GM18508 (cell line): ENCODE measurements around the gene ZNF563.
A peak's percentile ranks its signal among the peaks of the same experiment; 100 is the strongest.

ENCODE experiments used
- ATAC-seq: cut with Tn5 transposase; IDR thresholded peaks from one replicate; pipeline ENCODE4 v1.9.1; 2021; ENCODE audit warnings: moderate number of reproducible peaks; ENCODE audit not compliant: insufficient read depth, unreplicated experiment

Gene ZNF563

GRCh38 chr19:12295191-12295590 lies 38.2 kb downstream of the ZNF563 start:
- ATAC-seq: no peak

DNA sequence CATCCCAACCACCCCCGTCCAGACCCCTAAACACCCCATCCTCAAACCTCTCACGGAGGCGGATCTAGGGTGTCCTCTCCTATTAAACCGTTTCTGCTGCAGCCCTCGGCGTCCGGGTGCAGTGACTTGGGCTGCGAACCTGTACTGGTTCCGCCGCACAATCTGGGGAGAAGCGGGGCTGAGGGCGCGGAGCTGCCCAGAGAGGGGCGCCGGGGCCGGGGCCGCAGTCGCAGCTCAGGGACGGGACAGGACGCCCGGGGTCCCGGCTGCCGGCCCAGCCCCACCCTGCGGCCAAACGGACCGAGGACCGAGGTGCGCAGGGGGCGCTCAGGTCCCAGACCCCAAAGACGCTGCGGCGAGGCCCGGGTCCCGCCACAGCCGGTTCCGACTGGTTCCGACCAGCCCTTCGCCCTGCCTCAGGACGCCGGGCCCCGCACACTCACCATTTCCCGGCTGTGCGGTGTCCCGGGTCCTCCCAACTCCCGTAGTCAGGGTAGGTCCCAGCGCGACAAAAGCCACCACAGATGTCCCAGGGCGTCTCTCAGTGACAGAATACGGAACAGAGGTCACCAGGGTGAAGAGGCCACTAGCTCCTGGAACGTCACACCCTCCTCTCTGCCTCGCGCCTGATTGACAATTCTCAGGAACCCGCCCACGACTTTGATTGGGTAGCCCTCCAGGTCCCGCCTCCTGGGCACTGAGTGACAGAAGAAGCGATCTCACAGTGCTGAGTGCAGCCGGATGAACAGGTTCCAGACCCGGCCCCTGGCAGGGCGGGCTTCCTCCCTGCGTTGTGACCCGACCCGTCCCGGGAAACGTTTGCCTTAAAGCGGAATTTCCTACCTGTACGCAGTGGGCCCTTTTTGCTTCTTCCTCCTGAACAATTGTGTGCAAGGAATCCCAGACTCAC lies 38.9 kb downstream of the ZNF563 start, which contains the start of gene ZNF44:
ZNF44 (minus strand) TSS at position 635 of the 910 bp plus-strand sequence; CDS start at position 446, 189 bp downstream.
- peak; percentile 74 for ATAC-seq

DNA sequence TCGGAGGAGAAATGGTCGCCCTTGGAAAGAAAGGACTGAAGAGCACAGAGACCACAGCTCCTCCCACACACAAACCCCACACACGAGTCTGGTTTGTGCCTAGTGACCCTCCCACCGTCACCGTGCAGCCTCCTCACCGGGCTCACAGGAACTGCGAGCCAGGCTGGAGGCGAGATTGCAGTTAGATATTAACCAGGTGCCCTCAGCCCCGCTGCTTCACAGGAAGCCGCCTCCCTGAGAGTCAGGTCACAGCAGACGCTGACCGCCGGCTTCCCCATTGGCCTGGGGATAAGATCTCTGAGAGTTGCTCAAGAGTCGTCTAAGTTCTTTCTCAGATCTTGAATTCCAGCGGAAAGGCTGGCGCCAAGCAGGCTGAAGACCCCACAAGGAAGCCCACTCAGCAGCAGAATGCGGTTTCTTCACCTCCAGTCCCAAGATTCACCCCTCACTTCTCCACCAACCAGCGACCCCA lies 39.6 kb downstream of the ZNF563 start:
- ATAC-seq: peak; percentile 49

GRCh38 chr19:12289790-12290065 lies 43.7 kb downstream of the ZNF563 start:
- ATAC-seq: no peak

GRCh38 chr19:12287958-12288500 lies 45.4 kb downstream of the ZNF563 start:
- ATAC-seq: no peak

- no peak for ATAC-seq
Measured at GRCh38 chr19:12284631-12285030, 48.8 kb downstream of the ZNF563 start.

DNA sequence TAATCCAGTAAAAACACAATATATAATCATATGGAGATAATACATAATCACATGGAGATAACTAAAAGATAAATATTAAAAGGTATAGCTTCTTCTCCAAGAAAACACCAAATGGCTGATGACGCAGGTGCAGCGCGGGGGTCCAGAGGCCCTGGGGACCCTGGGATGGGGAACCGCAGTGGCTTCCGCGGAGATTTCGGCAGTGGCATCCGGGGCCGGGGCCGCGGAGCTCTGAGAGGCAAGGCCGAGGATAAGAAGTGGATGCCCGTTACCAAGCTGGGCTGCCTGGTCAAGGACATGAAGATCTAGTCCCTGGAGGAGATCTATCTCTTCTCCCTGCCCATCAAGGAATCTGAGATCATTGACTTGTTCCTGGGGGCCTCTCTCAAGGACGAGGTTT lies 49.2 kb downstream of the ZNF563 start:
- ATAC-seq: no peak

DNA sequence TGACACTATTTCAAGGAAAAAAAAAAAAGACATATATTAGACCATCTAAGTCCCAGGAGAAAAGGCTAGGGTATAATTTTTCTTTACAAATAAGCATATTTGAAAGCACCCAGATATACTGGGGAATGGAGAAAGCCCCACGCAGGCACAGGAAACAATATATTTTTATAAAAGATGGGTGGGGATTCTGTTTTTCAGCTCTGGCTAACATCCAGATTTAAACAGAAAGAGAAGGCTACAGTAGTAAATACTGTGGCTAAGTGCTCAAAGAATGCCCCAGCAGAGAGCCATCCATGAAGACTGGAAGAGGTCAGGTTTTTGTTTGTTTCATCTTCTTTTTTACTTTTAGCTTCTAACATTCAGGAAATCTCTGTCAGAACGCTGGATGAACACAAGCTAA lies 54.7 kb downstream of the ZNF563 start:
- ATAC-seq: no peak

GRCh38 chr19:12272980-12273901 lies 60.2 kb downstream of the ZNF563 start:
- no peak for ATAC-seq

GRCh38 chr19:12272386-12272785 lies 61.0 kb downstream of the ZNF563 start:
- ATAC-seq: no peak

DNA sequence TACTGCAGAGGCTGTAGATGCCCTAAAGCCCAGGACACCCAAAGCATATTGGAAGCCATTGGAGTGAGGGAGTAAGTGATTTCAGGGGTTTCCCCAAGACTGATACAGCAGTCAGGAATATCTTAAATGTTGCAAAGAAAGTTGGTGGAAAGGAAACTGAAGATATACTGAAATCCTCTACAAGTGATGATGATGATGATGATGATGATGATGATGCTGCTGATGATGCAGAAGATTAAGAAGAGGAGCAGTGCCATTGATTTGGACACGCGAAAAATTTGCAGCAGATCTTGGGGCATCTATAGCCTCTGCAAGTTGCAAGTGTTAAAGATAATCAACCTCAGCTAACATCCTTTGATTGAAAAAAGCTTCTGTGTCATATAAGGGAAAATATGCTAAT lies 62.6 kb downstream of the ZNF563 start:
- no peak for ATAC-seq
